Activated CD4-positive, CD25-positive, alpha-beta regulatory T cell (primary cell): ENCODE data around the gene SP100.
"Not testable (repeated sequence)": the region's sequence is repeated elsewhere in the genome, so short reads cannot be mapped to it uniquely, and the experiment has no call there.

Source experiments
- DNase-seq, 4 experiments: peaks; one replicate each; lab custom pipeline; 2025; lab: John Stamatoyannopoulos, UW

The SP100 gene

DNA sequence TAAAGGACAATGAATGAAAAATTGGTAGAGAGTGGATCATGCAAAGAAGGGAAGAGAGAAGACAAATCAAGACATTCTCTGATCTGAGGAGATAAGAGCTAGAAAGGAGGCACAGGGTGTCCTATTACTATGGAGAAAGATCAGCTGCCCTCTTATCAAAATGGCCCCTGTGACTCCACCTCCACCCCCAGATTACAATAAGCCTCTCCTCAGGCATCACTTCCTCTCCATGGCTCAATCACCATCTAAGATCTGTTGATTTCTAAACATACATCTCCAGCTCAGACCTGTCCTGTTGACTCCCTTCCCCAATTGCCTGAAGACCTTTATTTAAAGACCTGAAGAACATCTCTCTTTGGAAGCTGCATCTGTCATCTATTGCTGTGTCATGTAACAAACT lies 43.2 kb downstream of the SP100 start:
- DNase-seq: no peak

DNA sequence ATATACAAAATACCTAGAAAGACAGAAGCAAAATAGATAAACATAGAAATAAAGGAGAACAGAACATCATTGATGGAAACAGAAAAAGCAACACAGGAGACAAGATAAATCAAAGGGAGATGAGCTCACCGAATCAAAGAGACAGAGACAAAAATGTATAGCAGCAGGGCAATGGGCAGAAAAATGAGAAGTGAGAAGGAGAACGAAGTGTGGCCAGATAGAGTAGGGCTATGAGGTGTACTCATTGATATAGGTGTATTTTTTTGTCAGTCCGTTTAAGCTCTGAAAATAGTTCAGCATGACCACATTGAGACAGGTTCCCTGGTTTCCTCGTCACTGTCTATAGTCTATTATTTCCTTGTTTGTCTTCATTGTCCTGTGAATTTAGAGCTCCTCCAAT lies 55.1 kb downstream of the SP100 start:
- DNase-seq: no peak

DNA sequence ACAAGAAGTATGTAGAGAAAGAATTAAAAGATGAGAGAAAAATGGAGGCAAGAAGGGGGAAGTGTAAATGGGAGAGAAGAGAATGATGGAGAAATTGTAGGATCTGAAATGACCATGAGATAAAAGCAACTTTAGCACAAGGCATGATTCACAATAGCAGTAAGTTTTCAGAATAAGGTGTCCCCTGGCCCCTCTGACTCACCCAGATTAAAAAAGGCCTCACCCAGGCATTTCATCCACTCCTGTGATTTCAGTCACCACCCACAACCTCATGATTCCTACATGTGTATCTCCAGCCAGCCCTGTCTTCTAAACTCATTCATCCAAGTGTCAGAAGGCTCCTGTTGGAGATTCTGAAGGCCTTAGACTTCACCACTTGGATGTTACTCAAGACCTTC lies 56.6 kb downstream of the SP100 start:
- peak in 1 of 4 experiments; percentile 1 for DNase-seq

DNA sequence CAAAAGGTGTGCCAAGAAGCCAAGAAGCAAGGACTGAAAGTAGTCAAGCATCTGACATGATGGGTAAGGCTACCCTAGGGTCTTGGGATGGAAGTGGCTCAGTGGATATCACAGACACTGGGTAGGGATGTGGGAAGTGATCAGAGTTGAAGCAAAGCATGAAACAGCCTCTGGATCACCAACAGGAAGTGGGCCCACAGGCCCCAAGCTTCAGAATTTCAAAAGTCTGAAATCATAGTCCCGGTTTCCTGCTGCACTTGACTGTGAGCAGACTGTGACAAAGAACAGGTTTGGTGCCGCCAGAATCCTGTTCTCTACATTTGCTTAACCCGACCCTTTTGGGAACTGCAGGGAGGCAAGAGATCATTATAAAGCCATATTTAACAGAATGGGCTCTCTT lies 57.4 kb downstream of the SP100 start:
- DNase-seq: no peak

DNA sequence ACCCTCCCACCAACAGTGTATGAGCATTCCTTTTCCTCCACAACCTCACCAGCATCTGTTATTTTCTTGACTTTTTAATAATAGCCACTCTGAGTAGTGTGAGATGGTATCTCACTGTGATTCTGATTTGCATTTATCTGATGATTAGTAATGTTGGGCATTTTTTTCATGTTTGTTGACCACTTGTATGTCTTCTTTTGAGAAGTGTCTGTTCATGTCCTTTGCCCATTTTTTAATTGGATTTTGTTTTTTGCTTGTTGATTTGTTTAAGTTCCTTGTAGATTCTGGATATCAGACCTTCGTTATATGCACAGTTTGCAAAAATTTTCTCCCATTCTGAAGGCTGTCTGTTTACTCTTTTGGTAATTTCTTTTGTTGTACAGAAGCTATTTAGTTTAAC lies 59.1 kb downstream of the SP100 start:
- DNase-seq: no peak

DNA sequence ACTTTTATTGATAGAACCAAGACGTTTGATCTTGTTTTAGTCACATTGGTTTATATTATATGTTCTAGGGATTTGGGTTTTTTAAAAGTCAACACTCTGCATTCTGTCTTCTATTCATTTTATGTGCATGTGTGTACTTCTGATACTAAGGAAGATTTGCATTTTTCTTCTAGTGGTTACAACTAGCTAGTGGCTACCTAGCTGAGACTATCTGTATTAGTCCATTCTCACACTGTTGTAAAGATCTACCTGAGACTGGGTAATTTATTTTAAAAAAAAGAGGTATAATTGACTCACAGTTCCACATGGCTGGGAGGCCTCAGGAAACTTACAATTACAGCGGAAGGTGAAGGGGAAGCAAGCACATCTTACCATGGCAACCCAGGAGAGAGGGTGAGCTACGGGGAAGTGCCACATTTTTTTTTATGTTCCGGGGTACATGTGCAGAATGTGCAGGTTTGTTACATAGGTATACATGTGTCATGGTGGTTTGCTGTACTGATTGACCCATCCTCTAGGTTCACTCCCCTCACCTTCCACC lies 69.9 kb downstream of the SP100 start:
- DNase-seq: no peak

DNA sequence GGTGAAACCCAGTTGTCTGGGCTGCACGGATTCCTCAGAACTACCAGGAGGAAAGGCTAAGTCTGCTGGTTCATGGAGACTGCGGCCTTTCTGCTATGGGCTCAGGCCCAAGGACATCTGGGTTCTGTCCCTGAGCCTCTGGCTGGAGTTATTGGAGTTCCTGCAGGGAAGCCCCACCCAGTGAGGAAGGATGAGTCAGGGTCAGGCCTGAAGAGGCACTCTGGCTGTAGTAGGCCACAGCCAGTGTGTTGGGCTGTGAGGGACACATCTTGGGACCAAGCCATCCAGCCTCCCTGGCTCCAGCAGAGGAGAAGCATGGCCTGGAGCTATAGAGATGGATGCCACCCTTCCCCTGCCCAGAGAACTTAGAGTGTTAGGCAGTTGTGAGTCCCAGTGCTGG lies 75.2 kb downstream of the SP100 start:
- DNase-seq: not testable (repeated sequence)

DNA sequence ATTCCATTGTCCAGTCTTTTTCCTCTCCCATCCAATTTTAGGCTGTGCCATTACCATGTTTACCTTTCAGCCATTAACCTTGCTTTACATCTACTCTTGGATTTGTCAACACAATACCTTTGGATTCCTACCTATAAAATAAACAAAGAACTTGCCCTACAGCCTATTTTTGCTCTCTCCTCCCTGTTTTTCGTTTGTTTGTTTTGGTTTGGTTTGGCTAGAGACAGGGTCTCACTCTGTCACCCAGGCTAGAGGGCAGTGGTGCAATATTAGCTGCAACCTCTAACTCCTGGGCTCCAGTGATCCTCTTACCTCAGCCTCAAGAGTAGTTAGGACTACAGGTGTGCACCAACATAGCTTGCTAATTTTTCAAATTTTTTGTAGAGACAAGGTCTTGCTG lies 76.1 kb downstream of the SP100 start:
- no peak for DNase-seq

DNA sequence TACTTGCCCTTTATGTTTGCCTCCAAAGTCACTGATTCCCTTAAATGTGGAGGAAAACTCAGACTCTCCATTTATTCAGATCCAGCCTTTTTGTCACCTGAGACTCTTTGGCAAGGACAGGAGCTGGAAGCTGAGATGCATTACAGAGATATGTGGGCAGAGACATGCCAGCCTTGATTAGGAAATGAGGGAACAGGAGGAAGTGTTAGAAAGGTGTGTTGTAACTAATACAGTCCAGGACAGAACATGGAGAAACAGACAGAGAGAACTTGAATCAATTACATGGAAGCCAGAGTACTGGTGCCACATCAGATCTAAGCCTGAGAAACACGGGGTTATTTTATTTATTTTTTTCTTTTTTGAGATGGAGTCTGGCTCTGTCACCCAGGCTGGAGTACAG lies 79.0 kb downstream of the SP100 start:
- no peak for DNase-seq

DNA sequence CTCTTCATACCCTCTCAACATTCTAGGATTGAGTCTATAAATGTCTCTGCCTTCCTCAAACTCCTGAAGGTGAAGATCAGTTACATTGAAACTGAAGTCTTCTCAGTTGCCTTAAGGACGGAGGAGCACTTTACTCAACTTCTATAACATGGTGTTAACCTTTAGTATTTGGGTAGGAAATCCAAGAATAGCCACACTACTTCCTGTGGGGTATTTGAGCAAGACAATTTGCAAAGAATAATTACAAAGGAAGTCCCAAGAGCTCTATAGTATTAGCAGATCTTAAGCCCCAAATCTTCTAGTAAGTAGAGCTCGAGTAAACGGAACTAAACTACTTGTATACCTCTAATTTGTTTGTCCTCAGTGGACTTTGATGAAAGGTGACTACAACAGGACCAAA lies 80.9 kb downstream of the SP100 start:
- DNase-seq: no peak

DNA sequence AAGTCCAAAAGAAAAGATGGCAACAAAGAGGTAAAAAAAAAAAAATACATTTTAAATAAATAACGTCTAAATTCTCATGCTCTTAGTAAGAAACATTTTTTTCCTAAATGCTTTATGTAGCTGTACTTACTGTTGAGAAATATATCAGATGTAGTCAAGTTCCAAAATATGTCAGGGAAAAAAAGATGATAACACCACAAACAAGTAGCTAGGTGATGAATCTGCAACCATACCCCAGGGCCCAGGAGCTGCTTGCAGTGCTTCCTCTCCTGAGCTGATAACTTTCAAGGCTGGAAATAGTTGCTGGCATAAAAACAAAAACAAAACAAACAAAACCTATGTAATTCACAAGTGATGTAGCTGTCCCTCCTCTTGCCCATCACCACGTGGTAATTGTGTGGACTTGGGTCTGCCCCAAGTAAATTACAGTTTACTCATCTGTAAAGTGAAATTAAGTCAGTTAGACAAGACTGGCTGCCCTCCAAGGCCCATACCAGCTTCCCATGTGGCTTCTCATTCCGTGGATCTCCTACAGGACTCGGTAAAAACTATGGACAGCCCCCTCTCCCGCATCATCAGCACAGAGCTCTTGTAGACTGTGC lies 82.6 kb downstream of the SP100 start:
- DNase-seq: no peak

DNA sequence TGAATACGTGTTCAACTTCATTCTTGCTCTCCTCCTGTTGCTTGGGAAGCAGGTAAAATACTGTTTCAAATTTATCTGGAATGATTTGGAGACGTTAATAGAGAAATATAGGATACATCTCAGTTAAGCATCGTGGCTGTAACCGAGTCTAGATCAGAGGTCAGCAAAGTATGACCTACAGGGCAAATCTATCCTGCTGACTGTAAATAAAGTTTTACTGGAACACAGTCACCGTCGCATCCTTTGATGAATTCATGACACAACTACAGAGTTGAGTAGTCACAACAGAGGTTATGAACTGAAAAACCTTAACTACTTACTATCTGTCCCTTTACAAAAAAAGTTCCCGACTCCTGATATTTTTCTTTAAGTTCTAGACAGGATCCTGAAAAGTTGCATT lies 86.6 kb downstream of the SP100 start:
- no peak for DNase-seq

DNA sequence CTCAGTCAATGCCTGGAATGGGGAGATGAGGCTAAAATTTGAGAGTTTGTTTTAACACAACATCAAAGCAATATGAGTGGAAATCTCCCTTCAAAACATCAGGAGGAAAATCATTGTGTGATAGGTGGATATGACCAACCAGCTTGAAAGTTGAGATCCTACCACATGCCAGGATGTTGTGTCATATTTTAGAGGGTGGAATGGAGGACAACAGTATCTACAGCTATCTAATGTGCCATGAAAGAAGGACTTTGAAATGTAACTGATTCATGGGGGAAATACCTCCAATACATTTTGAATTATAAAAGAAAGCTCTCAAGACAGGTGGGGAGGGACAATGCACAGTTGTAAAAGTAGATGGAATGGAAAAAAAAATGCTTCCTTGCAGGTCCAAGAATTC lies 87.8 kb downstream of the SP100 start:
- no peak for DNase-seq

DNA sequence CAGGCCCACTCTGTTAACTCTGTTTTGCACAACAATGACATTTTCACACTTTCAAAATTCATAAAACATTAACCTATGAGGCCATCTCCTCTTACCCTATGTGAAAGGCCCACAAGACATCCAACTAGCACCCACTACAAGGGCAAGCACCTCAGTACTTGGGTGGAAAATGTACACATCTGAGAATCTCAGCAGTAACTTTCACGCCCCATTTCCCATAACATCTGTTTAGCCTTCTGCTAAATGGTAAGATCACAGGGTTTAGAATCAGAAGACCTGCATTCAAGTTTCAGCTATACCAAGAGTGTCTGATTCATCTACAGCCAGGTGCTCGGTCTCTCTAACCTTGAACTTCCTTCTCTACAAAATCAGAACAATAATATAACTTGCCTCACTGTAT lies 89.2 kb downstream of the SP100 start:
- no peak for DNase-seq

DNA sequence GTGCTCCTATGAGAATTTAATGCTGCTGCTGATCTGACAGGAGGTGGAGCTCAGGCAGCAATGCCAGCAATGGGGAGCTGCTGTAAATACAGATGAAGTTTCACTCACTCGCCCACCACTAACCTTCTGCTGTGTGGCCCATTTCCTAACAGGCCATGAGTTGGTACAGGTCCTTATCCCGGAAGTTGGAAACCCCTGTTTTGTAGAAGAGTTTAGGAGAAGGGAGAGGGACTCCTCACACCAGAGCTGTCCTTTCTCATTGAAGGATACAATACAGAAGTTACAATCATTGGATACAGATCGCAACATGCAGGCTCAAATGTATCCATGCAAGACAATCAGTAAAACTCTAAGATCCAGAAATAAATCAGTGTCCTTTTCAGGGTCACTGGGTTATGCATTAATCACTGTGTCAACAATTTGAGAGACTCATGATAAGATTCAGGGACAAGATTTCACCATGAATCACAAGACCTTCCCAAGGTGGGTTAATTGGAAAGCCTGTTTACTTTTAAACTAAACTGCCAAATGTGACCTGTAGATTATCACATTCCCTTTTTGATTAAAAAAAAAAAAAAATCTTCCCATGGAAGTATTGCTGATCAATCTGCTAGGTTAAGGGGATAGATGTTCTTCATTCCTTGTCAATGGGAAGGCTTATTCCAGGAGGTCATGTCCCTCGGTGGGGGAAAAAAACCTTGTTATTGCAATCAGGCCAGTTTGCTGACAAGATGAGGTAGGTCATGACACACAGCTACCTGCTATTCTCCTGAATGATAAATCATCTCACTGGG lies 97.2 kb downstream of the SP100 start:
- no peak for DNase-seq

DNA sequence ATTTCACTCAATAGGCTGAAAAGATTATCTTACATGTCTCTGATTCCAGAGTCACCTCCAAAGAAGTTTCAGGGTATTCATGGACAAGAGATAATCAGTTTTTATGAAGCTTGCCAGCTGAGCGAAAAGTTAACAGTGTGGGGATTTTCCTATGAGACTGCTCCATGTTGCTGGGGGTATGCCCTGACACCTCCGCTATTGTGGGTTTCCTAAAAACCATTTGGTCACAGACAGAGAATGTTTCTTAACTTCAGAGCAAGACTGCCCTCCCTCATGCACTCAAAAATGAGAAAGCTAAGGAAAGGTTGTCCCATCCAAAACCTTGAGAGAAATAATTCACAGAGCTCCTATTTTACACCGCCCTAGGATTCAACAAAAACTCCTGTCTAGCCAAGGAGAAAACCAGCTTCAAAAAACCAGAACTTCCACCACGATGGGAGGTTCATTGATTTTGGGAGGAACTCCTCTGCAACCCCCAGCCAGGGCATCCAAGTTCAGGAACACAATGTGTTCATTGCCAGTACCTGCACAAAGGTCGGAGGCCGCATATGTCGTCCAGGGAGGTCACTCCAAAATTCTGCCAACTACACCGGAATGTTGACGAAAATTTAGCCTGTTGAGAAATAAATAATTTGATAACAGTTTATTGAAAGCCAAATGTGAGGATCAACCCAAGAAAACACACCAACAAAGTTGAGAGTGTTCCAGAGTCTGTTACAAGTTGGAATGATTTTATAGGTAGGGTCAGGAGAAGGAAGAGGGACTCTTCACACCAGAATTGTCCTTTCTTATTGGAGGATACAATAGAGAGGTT lies 104.3 kb downstream of the SP100 start:
- no peak for DNase-seq

DNA sequence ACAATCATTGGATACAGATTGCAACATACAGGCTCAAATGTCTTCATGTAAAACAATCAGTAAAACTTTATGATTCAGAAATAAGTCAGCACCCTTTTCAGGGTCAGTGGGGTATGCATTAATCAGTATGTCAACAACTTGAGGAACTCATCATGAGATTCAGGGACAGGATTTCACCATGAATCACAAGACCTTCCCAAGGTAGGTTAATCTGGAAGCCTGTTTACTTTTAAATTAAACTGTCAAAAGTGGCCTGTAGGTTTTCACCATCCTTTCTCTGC lies 104.8 kb downstream of the SP100 start:
- DNase-seq: no peak

DNA sequence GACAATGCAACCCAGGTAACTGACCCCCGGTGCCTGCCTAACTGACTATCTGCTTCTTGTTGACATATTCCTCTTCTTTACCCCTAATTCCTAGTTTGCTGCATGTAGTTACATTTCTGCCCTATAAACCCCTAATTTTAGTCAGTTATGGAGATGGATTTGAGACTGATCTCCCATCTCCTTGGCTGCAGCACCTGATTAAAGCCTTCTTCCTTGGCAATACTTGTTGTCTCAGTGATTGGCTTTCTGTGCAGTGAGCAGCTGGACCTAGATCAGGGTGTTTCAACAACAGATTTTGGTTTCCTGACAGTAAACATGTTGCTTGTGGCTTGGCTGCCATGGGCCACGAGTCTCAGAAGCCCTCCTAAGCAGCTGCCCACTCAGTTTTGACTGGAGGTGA lies 105.4 kb downstream of the SP100 start:
- no peak for DNase-seq

DNA sequence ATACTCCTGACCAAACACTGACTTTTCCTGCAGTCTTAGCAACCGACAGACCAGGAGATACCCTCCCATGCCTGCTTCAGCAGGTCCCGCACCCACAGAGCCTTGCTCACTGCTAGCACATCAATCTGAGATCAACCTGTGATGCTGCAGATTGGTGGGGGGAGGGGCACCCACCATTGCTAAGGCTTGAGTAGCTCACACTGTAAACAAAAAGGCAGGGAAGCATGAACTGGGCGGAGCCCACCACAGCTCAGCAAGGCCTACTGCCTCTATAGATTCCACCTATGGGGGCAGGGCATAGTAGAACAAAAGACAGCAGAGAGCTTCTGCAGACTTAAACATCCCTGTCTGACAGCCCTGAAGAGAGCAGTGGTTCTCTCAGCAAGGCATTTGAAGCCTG lies 109.7 kb downstream of the SP100 start:
- no peak for DNase-seq

DNA sequence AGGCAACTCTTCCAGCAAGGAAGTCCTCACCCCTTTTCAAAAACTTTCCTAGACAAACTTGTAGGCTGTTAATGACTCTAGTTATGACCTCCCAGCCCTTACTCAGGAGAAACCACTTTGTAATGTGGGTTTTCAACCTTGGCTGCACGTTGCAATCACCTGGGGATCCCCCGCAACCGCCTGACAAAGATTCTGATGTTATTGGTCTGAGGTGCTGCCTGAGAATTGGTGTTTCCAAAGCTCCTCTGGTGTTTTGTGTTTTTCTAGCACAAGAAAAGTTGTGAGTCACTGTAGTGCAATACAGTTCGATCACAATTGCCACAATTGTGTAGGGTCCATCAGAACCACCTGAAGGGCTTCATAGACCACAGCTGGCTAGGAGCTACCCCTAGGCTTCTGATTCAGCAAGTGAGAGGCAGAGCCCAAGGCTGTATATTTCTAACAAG lies 121.6 kb downstream of the SP100 start:
- no peak for DNase-seq

DNA sequence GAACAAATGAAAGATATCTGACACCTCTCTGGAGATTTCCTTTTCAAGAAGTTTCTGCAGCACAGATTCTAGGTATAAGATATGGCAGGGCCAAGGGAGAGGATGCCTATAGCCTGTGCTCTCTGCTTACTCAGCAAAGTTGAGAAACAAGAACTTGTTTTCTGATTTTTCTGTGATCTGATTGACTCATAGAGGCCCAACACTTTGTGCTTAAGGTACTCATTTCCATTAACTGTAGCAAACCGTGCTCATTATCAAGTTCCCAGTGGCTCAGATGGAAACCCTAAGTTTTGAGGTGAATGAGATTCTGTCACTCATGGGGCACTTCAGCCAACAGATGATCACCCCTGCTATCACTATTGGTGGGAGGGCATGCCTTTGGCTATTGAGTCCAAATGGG lies 124.3 kb downstream of the SP100 start:
- DNase-seq: no peak

DNA sequence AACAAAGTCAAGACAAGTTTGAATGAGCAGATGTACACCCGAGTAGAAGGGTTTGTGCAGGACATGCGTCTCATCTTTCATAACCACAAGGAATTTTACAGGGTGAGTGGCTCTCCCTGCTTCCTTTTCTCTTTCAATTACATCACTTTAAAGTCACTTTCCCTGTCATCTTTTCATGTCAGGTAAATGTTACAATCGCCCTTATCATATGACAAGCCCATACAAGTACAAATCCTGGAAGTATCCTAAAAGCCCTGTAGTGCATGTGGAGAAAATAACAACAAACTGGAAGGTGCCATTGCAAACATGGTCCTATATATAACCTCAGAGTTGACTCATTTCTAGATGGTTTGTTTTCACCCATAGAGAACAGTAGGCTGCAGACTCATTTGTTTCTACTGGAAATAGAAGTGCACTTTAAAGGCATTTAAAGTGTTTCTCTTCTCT lies 126.0 kb downstream of the SP100 start:
- no peak for DNase-seq

DNA sequence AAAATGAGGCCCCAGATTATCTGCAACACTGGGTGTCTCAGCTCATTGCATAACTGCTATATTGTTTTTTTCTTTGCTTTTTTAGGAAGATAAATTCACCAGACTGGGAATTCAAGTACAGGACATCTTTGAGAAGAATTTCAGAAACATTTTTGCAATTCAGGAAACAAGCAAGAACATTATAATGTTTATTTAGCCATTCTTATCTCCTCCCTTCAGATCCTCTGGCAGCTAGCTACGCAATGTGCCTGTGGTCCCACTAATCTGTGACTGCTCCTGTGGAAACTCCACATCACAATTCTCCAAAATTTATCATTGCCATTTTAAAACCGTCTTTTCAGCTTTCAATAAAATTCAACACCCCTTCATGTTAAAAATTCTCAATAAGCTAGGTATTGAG lies 126.8 kb downstream of the SP100 start:
- no peak for DNase-seq
